K562 (cell line): ENCODE data around the gene ELOVL2.

Experiments
- CTCF ChIP-seq, 3 experiments: IDR thresholded peaks in 2 of 3; conservative IDR thresholded peaks in 1 of 3; 2 replicates each; pipeline ENCODE4 v1.5.1; 2011 to 2012; ENCODE audit warnings: low read length in 3 of 3, mild to moderate bottlenecking in 3 of 3, control low read depth in 2 of 3, improper control_type of control experiment in 1 of 3, inconsistent platforms in 1 of 3, low read depth in 1 of 3, mixed read lengths in 1 of 3, moderate library complexity in 1 of 3; ENCODE audit not compliant: insufficient read depth in 2 of 3
- NFXL1 ChIP-seq: fragments of 450-650 bp; formaldehyde crosslinking; IDR thresholded peaks from 2 replicates; pipeline ENCODE4 v1.4.0; 2021; ENCODE audit warnings: mild to moderate bottlenecking
- RBM34 ChIP-seq: fragments of 200-400 bp; formaldehyde crosslinking; IDR thresholded peaks from 2 replicates; pipeline ENCODE4 v1.6.1; 2018; ENCODE audit warnings: low read length, borderline replicate concordance; ENCODE audit not compliant: insufficient read depth
- SRSF3 ChIP-seq: fragments of 200-400 bp; formaldehyde crosslinking; IDR thresholded peaks from 2 replicates; pipeline ENCODE4 v1.6.1; 2016; ENCODE audit warnings: mild to moderate bottlenecking, low read length, moderate library complexity; ENCODE audit not compliant: insufficient read depth
- ZNF146 ChIP-seq: IDR thresholded peaks from one replicate; pipeline ENCODE4 v1.6.1; 2018; ENCODE audit warnings: missing compliant biosample characterization; ENCODE audit not compliant: unreplicated experiment

- no peak for TF ChIP-seq NFXL1 (CRISPR knock-in tag)
- TF ChIP-seq ZNF146 (CRISPR knock-in tag), result no peak
- TF ChIP-seq CTCF (IDR thresholded peaks at IDR 0.05 in 2 of 3, conservative IDR thresholded peaks at IDR 0.05 in 1 of 3; ENCODE audit: insufficient read depth in 2 of 3, low read depth in 1 of 3, low read length in 3 of 3), result no peak
- no peak for TF ChIP-seq RBM34
- TF ChIP-seq SRSF3, result no peak
Observed at GRCh38 chr6:11012295-11012754, 31.8 kb downstream of the ELOVL2 start.
